ENCODE data around the gene PPARA. TPM values are rescaled to one million over a fixed set of nuclear protein-coding genes. Genes with fewer than 3 reads are reported as not detected.

PPARA gene
- total RNA-seq, 2 experiments from 2014 or later: 3.3 to 10.5 TPM

DNA sequence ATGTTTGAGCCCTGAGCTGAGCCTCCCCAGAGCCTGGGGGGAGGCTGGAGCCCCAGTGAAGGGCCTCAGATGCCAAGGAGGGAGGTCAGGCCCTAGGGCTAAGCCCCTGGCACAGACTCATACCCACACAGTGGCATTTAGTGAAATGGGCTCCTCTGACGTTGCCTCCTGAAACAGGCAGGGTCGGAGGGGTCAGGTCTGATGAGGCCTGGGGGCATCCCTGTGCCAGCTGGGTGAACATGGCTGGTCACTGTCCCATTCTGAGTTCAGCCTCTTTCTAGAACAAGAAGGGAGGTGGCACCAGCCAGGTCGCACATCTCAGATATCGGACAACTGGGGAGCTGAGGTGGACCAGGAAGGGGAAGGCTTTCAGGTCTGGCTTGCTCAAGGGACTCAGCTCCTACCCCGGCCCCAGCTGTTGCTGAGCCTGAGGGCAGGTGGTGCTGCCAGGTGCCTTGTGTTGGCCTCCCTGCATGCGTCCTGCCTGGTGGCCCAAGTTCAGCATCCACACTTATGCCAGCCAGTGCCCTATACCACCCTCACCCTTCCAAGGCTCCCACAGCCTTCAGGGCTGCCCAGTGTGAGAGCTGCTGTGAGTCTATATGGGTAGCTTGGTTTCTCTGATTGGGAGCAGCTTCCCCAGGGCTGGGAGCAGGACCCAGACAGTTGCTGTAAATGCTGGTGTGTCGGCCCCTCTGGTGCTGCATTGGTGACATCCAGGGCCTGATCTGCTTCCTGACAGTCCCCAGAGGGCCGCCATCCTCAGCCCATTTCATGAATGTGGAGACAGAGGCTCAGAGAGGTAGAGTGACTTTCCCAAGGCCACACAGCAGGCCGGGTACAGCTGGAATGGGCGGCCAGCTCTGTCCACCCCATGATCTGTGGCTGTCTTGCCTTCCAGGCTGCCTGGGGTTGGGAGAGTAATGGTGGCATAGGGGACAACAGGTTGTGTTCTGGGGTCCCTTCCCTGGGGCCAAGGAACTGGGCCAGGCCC lies 32.8 kb upstream of the PPARA start:
- CTCF ChIA-PET (ENCODE audit: unreplicated experiment): interaction anchor here (0.7 to 2.4 kb wide), 5 partner anchors 7 to 123 kb away, joined by 3 to 16 read pairs (median 5); no protein-coding TSS in a partner anchor
- Histone ChIP-seq H3K79me2 (ENCODE audit: insufficient read depth, low read depth, low read length) (no peaks in the 10 kb centered on the region), H3K4me3 (ENCODE audit: low read depth, low read length, poor library complexity, severe bottlenecking) (no peak overlapping the region), H2AFZ (ENCODE audit: low read length) (no peak overlapping the region; the same call in 1 of the 2 replicates), H3K36me3 (ENCODE audit: insufficient read depth, low read length) (no peaks in the 10 kb centered on the region), H3K9me3 (ENCODE audit: low read length) (no peaks in the 10 kb centered on the region), H3K4me2 (ENCODE audit: low read length) (peak overlapping the region; percentile 57; the same call in 1 of the 2 replicates), H4K20me1 (ENCODE audit: insufficient read depth, low read length) (no peaks in the 10 kb centered on the region), H3K4me1 (ENCODE audit: insufficient read depth, low read length, poor library complexity, severe bottlenecking) (peaks cover 6% of the 10 kb centered on the region), H3K9me2 (ENCODE audit: insufficient read depth, low read length) (no peaks in the 10 kb centered on the region), H3K27ac (ENCODE audit: low read depth, low read length, poor library complexity, severe bottlenecking) (no peak overlapping the region)
- BruUV-seq (replicated peaks): no TSS peak
- POLR2A ChIA-PET: no interaction called here
- no peak for DNase-seq (ENCODE audit: low spot score)
- TF ChIP-seq EZH2phosphoT487 (IDR thresholded peaks at IDR 0.05; ENCODE audit: borderline replicate concordance, low read depth, low read length): no peak
- TF ChIP-seq, protein P1, sequence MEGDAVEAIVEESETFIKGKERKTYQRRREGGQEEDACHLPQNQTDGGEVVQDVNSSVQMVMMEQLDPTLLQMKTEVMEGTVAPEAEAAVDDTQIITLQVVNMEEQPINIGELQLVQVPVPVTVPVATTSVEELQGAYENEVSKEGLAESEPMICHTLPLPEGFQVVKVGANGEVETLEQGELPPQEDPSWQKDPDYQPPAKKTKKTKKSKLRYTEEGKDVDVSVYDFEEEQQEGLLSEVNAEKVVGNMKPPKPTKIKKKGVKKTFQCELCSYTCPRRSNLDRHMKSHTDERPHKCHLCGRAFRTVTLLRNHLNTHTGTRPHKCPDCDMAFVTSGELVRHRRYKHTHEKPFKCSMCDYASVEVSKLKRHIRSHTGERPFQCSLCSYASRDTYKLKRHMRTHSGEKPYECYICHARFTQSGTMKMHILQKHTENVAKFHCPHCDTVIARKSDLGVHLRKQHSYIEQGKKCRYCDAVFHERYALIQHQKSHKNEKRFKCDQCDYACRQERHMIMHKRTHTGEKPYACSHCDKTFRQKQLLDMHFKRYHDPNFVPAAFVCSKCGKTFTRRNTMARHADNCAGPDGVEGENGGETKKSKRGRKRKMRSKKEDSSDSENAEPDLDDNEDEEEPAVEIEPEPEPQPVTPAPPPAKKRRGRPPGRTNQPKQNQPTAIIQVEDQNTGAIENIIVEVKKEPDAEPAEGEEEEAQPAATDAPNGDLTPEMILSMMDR (conservative IDR thresholded peaks at IDR 0.05; ENCODE audit: low read length): no peak
- intact Hi-C loops (cut with micrococcal nuclease; ENCODE audit: unreplicated experiment): no loop called here

DNA sequence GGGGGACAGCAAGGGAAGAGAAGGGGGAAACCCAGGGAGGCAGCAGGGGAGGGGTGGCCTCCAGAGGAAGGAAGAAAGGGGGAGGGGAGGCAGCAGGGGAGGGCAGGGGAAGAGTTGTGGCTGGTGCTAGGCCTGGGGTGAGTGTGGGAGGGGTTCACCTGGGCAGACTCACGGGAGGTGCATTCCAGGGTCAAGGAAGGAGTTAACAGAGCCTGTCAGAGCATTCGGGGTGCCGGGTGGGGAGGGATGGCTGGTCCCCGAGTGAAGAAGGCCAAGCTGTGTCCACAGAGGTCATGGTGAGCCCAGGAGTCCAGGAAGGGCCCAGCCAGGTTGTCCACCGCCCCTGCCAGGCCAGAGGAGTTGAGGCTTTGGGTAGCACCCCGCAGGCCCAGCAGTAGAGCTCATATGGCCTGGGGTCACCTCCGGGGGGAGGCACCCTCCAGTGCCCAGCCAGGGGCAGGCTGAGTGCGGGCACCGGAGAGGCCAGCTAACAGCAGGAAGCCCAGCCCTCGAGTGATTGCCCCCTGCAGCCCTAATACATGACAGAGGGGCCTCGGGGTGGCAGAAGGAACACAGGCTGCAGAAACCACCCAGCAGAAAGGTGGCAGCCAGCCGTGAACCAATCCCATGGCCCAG lies 31.1 kb upstream of the PPARA start:
- Histone ChIP-seq H3K9me2 (ENCODE audit: insufficient read depth, low read length) (no peaks in the 10 kb centered on the region), H4K20me1 (ENCODE audit: insufficient read depth, low read length) (no peaks in the 10 kb centered on the region), H3K79me2 (ENCODE audit: insufficient read depth, low read depth, low read length) (no peaks in the 10 kb centered on the region), H3K36me3 (ENCODE audit: insufficient read depth, low read length) (no peaks in the 10 kb centered on the region), H3K27ac (ENCODE audit: low read depth, low read length, poor library complexity, severe bottlenecking) (no peak overlapping the region), H3K4me3 (ENCODE audit: low read depth, low read length, poor library complexity, severe bottlenecking) (no peak overlapping the region), H3K4me1 (ENCODE audit: insufficient read depth, low read length, poor library complexity, severe bottlenecking) (peaks cover 6% of the 10 kb centered on the region), H3K9me3 (ENCODE audit: low read length) (no peaks in the 10 kb centered on the region), H2AFZ (ENCODE audit: low read length) (no peak overlapping the region), H3K4me2 (ENCODE audit: low read length) (no peak overlapping the region)
- BruUV-seq (replicated peaks): no TSS peak
- no peak for TF ChIP-seq EZH2phosphoT487 (IDR thresholded peaks at IDR 0.05; ENCODE audit: borderline replicate concordance, low read depth, low read length)
- TF ChIP-seq, protein P1 (conservative IDR thresholded peaks at IDR 0.05; ENCODE audit: low read length): no peak
- intact Hi-C loops (cut with micrococcal nuclease; ENCODE audit: unreplicated experiment): no loop called here
- no peak for DNase-seq (ENCODE audit: low spot score)
- POLR2A ChIA-PET: no interaction called here
- CTCF ChIA-PET (ENCODE audit: unreplicated experiment): interaction anchor here (0.6 kb wide), 1 partner anchor 194 kb away, joined by 4 read pairs; no protein-coding TSS in a partner anchor
